Adrenal gland (tissue), 12 donors: ENCODE data around the gene PCSK9. TPM values are rescaled to one million over a fixed set of nuclear protein-coding genes. Genes with fewer than 3 reads are reported as not detected.

Experiments used
- DNase-seq, 7 donors: peaks; one replicate each; pipeline ENCODE4 v3.0.0-alpha.2; 2019 to 2020
- H3K27ac ChIP-seq, 5 donors: fragments of 200-600 bp; sonication (generic) in 4 of 5; 1 replicate in 3 of 5; 2 replicates in 2 of 5; pipeline versions ENCODE4 v1.5.1 to v1.8.0; 2016 to 2020; ENCODE audit warnings: mild to moderate bottlenecking in 1 of 5
- H3K27me3 ChIP-seq: fragments of 200-600 bp; 2 replicates; pipeline ENCODE4 v1.8.0; 2021
- H3K36me3 ChIP-seq, 2 donors: fragments of 200-600 bp; replicated peaks in 1 of 2; 1 replicate in 1 of 2; 2 replicates in 1 of 2; pipeline versions ENCODE4 v1.5.1 to v1.8.0; 2018 to 2022
- H3K4me1 ChIP-seq, 2 donors: fragments of 200-600 bp; replicated peaks in 1 of 2; 1 replicate in 1 of 2; 2 replicates in 1 of 2; pipeline versions ENCODE4 v1.5.1 to v1.8.0; 2018 to 2021
- H3K4me3 ChIP-seq, 4 donors: fragments of 200-600 bp; sonication (generic) in 3 of 4; one replicate each; pipeline ENCODE4 v1.5.1; 2016 to 2018
- H3K9me3 ChIP-seq, 3 donors: fragments of 200-600 bp; sonication (generic) in 1 of 3; replicated peaks in 1 of 3; 1 replicate in 2 of 3; 2 replicates in 1 of 3; pipeline versions ENCODE4 v1.5.1 to v1.8.0; 2016 to 2021
- POLR2A ChIP-seq, 2 donors: fragments of 450-650 bp; IDR thresholded peaks; one replicate each; pipeline ENCODE4 v1.6.1; 2017; ENCODE audit warnings: antibody characterized with exemption in 2 of 2, mild to moderate bottlenecking in 2 of 2, moderate library complexity in 1 of 2
- WGBS, 4 donors: extraction: QIAGEN DNeasy Blood & Tissue Kit in 2 of 4; methylation state at CpG; one replicate each; pipeline versions ENCODE4 v1.1.5 to v1.1.7; 2013 to 2017; 5-methylcytosine and 5-hydroxymethylcytosine counted together
- intact Hi-C, 2 donors: fragments of 100-400 bp; cut with DNase I; formaldehyde crosslinking; loops; one replicate each; pipeline versions ENCODE4 v1.14.1 to v1.15.0; 2022 to 2023
- polyA plus RNA-seq, 3 donors: library from polyadenylated mRNA; stranded (reverse); fragments of 200-250 nt in 2 of 3; fragments of 350-450 nt in 1 of 3; fragmentation: Illumina TruSeq in 1 of 3; extraction: RNeasy Lipid Tissue Mini Kit (QIAGEN cat#74804) in 1 of 3; gene quantifications; one replicate each; pipeline ENCODE4 v1.2.3, GENCODE V29; 2013 to 2014
- total RNA-seq, 9 donors: library from RNA; depleted of rRNA in 4 of 9; stranded (reverse); fragments of >200 nt in 4 of 9; fragments of 120-200 nt in 1 of 9; fragmentation: NEBNext Ultra II Directional in 1 of 9; extraction: Animal tissue kit (Norgen Biotek cat#: 25700) in 1 of 9; gene quantifications; one replicate each; pipeline versions ENCODE4 v1.1.0 to v1.2.4, GENCODE V29; 2013 to 2023
- TF ChIP-seq, protein P1 (sequence below), 6 experiments: fragments of 450-650 bp in 4 of 6; fragments of 200-600 bp in 2 of 6; sonication (generic) in 1 of 6; IDR thresholded peaks; 1 replicate in 5 of 6; 2 replicates in 1 of 6; pipeline versions ENCODE4 v1.5.1 to v1.8.0; 2016 to 2021; ENCODE audit warnings: antibody characterized with exemption in 6 of 6, mild to moderate bottlenecking in 2 of 6, moderate library complexity in 1 of 6
- donor health status: healthy with polysubstance abuse.
- donor health status: Bipolar disorder and iron deficiency.
- donor health status: DM: yes; HTN: yes; CAD: no.
- donor health status: DM: no; HTN: no; CAD: no.
- donor health status: DM: no; HTN: no; CAD: no.
- donor health status: DM: yes; HTN: yes; CAD: no.

The PCSK9 gene
- total and polyA plus RNA-seq, 12 donors, result 0.10 to 1.4 (median 0.30) TPM; not detected in 1

DNA sequence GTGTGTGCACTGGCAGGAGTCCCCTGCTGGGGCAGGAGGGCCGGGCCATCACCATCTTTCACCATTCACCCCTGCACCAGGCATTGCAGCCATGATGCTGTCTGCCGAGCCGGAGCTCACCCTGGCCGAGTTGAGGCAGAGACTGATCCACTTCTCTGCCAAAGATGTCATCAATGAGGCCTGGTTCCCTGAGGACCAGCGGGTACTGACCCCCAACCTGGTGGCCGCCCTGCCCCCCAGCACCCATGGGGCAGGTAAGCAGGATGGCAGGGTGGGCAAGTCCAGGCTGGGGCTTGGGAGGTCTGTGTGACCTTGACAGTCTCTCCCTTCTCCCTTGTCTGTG is 18.6 kb downstream of the PCSK9 start:
- Histone ChIP-seq H3K4me1 (peaks cover 0 to 9% of the 10 kb centered on the region in 2 donors), H3K4me3 (no peak overlapping the region), H3K36me3 (no peaks in the 10 kb centered on the region), H3K27me3 (no peaks in the 10 kb centered on the region), H3K27ac (no peak overlapping the region), H3K9me3 (no peaks in the 10 kb centered on the region)
- TF ChIP-seq, protein P1, sequence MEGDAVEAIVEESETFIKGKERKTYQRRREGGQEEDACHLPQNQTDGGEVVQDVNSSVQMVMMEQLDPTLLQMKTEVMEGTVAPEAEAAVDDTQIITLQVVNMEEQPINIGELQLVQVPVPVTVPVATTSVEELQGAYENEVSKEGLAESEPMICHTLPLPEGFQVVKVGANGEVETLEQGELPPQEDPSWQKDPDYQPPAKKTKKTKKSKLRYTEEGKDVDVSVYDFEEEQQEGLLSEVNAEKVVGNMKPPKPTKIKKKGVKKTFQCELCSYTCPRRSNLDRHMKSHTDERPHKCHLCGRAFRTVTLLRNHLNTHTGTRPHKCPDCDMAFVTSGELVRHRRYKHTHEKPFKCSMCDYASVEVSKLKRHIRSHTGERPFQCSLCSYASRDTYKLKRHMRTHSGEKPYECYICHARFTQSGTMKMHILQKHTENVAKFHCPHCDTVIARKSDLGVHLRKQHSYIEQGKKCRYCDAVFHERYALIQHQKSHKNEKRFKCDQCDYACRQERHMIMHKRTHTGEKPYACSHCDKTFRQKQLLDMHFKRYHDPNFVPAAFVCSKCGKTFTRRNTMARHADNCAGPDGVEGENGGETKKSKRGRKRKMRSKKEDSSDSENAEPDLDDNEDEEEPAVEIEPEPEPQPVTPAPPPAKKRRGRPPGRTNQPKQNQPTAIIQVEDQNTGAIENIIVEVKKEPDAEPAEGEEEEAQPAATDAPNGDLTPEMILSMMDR (IDR thresholded peaks at IDR 0.05), result no peak
- TF ChIP-seq POLR2A (IDR thresholded peaks at IDR 0.05), result no peak
- peak in 1 of 7 donors; percentile 44 for DNase-seq
- WGBS, 4 donors, result 90 to 100% (median 90%) methylated on average over 3 to 6 of the region's 6 CpGs; no CpG with 5 or more reads in 1 of the 4 donors
- intact Hi-C loops, result no loop called here

DNA sequence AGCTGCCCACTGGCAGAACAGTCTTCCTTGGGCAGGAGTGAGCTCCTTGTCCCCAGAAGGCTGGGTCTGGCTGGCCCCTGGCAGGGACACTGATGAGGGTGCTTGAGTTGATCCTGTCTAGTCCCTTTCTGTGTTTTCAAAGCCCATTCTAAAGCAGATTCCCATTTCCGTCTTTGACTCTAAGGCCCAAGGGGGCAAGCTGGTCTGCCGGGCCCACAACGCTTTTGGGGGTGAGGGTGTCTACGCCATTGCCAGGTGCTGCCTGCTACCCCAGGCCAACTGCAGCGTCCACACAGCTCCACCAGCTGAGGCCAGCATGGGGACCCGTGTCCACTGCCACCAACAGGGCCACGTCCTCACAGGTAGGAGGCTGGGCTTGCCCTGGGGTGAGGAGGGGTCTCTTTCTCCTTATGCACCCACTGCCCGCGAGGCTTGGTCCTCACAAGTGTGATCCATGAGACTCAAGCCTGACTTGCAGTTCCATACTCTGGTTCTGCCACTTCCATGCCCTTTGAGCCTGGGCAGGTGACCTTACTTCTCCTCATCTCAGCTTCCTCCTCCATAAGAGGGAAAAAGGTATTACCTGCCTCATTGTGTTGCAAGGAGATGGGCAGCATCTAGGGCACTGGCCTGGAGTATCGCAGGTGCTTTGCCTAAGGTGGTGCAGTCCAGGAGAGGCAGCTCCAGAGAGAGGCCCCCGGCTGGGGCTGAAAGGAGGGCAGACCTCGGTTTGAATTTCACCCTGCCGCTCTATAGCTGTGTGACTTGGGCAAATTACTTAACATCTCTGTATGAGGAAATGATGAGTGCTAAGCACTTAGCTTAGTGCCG is 20.2 kb downstream of the PCSK9 start:
- no peaks in the 10 kb centered on the region for H3K36me3 ChIP-seq
- H3K27me3 ChIP-seq, result no peaks in the 10 kb centered on the region
- TF ChIP-seq POLR2A (IDR thresholded peaks at IDR 0.05), result no peak
- TF ChIP-seq, protein P1 (IDR thresholded peaks at IDR 0.05), result no peak
- no peak overlapping the region for H3K27ac ChIP-seq
- no peaks in the 10 kb centered on the region for H3K4me1 ChIP-seq
- no peak for DNase-seq
- no peak overlapping the region for H3K4me3 ChIP-seq
- intact Hi-C loops, result no loop called here
- WGBS, 4 donors, result 81 to 90% (median 85%) methylated on average over 13 to 14 of the region's 14 CpGs
- no peaks in the 10 kb centered on the region for H3K9me3 ChIP-seq

DNA sequence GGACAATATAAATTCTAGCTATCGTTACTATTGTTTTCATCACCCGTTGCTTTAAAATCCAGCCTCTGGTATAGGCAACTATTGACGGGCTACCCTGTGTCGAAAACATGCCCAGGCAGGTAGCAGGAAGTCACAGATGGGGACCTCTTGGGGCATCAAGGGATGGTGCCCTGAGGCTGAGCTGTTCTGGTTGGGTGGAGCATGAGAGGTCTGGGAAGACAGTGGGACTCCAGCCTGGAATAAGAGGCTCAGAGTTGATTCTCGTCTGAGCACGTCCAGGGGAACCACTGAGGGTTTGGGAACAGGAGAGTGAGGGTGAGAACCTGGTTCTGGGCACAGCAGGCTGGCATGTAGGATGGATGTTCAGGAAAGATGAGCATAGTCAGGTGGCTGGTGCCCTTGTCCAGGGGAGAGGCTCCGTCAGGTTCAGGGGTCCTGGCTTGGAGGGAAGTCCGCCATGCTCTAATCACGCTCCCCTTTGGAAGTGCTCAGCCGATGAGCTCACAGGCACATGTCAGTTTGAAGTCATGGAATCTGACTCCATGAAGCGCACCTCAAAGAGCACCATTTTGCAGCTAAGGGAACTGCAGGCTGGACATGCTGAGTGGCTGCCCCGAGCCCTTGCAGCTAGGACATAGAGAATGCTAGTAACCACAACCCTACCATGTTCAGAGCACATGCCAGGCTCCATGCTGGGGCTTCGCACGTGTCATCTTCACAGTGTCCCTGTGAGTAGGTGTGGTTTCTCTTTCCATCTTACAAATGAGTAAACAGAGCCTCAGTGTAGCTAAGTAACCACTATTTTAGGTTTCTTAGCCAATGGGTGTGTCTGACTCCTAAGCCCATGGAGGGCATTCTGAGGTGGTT is 21.0 kb downstream of the PCSK9 start:
- intact Hi-C loops, result no loop called here
- TF ChIP-seq, protein P1 (IDR thresholded peaks at IDR 0.05), result no peak
- TF ChIP-seq POLR2A (IDR thresholded peaks at IDR 0.05), result no peak
- no peak overlapping the region for H3K27ac ChIP-seq
- no peaks in the 10 kb centered on the region for H3K36me3 ChIP-seq
- H3K9me3 ChIP-seq, result no peaks in the 10 kb centered on the region
- peaks cover 0 to 6% of the 10 kb centered on the region in 2 donors for H3K4me1 ChIP-seq
- no peak for DNase-seq
- WGBS, 4 donors, result 88 to 96% (median 92%) methylated on average over 14 of the region's 14 CpGs
- H3K4me3 ChIP-seq, result no peak overlapping the region
- H3K27me3 ChIP-seq, result no peaks in the 10 kb centered on the region

DNA sequence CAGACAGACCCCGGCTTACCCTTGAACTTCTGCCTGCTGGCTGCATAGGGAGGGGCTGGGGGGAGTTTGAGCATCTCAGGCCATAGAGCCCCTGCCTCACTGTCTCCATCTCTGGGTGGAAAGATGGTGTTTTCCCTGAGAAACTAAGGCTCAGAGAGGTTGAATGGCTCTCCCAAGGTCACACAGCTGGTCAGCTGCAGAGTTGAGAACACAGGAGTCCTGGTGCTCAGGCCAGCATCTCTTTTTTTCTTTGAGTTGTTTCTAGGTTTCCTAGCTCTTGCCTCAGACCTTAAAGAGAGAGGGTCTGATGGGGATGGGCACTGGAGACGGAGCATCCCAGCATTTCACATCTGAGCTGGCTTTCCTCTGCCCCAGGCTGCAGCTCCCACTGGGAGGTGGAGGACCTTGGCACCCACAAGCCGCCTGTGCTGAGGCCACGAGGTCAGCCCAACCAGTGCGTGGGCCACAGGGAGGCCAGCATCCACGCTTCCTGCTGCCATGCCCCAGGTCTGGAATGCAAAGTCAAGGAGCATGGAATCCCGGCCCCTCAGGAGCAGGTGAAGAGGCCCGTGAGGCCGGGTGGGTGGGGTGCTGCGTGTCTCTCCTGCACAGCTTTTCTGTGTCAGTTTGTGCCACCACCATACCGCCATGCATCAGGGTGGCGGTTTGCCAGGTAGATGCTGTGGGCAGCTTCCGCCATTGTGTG is 21.8 kb downstream of the PCSK9 start:
- intact Hi-C loops, result no loop called here
- Histone ChIP-seq H3K4me1 (peaks cover 0 to 8% of the 10 kb centered on the region in 2 donors), H3K27me3 (no peaks in the 10 kb centered on the region), H3K27ac (no peak overlapping the region), H3K9me3 (no peaks in the 10 kb centered on the region), H3K36me3 (no peaks in the 10 kb centered on the region), H3K4me3 (no peak overlapping the region)
- TF ChIP-seq, protein P1 (IDR thresholded peaks at IDR 0.05), result no peak
- TF ChIP-seq POLR2A (IDR thresholded peaks at IDR 0.05), result no peak
- no peak for DNase-seq
- WGBS, 4 donors, result 40 to 83% (median 80%) methylated on average over 2 to 13 of the region's 13 CpGs
